ENCODE results near the gene EEF1A2.

Gene EEF1A2

GRCh38 chr20:63452341-63452740, 46.5 kb downstream of the EEF1A2 start:
- ATAC-seq: no peak
- TF ChIP-seq PATZ1 (CRISPR knock-in tag; IDR thresholded peaks at IDR 0.05; ENCODE audit: borderline replicate concordance) (no peak), CSRNP3 (CRISPR knock-in tag; IDR thresholded peaks at IDR 0.05) (no peak), ZNF70 (CRISPR knock-in tag; IDR thresholded peaks at IDR 0.05) (no peak), ZFP30 (CRISPR knock-in tag; IDR thresholded peaks at IDR 0.05) (no peak), PPARA (CRISPR knock-in tag; IDR thresholded peaks at IDR 0.05; ENCODE audit: borderline replicate concordance) (no peak), TOX (CRISPR knock-in tag; IDR thresholded peaks at IDR 0.05; ENCODE audit: borderline replicate concordance) (no peak), GLIS3 (CRISPR knock-in tag; IDR thresholded peaks at IDR 0.05) (no peak), CREB5 (CRISPR knock-in tag; IDR thresholded peaks at IDR 0.05; ENCODE audit: low read depth) (no peak), OSR1 (CRISPR knock-in tag; IDR thresholded peaks at IDR 0.05) (no peak), TSHZ2 (CRISPR knock-in tag; IDR thresholded peaks at IDR 0.05) (no peak)

- no peak for TF ChIP-seq ESRRG (CRISPR knock-in tag; IDR thresholded peaks at IDR 0.05)
- TF ChIP-seq TSHZ2 (CRISPR knock-in tag; IDR thresholded peaks at IDR 0.05): no peak
- TF ChIP-seq ISL1 (CRISPR knock-in tag; IDR thresholded peaks at IDR 0.05): no peak
- no peak for TF ChIP-seq POU6F1 (CRISPR knock-in tag; IDR thresholded peaks at IDR 0.05; ENCODE audit: borderline replicate concordance, low read depth)
- no peak for TF ChIP-seq BACH2 (CRISPR knock-in tag; IDR thresholded peaks at IDR 0.05; ENCODE audit: borderline replicate concordance)
- no peak for TF ChIP-seq ARNTL (CRISPR knock-in tag; IDR thresholded peaks at IDR 0.05; ENCODE audit: borderline replicate concordance, low read depth)
- TF ChIP-seq RARB (CRISPR knock-in tag; IDR thresholded peaks at IDR 0.05): no peak
- no peak for TF ChIP-seq GLIS3 (CRISPR knock-in tag; IDR thresholded peaks at IDR 0.05)
- no peak for TF ChIP-seq ZNF8 (CRISPR knock-in tag; IDR thresholded peaks at IDR 0.05)
- TF ChIP-seq ZNF565 (CRISPR knock-in tag; conservative IDR thresholded peaks at IDR 0.05; ENCODE audit: low read depth): no peak
- TF ChIP-seq PATZ1 (CRISPR knock-in tag; IDR thresholded peaks at IDR 0.05; ENCODE audit: borderline replicate concordance): no peak
- TF ChIP-seq TCF4 (CRISPR knock-in tag; IDR thresholded peaks at IDR 0.05; ENCODE audit: borderline replicate concordance): no peak
- TF ChIP-seq ZFP3 (CRISPR knock-in tag; IDR thresholded peaks at IDR 0.05): no peak
- no peak for TF ChIP-seq PPARA (CRISPR knock-in tag; IDR thresholded peaks at IDR 0.05; ENCODE audit: borderline replicate concordance)
- no peak for TF ChIP-seq CREB5 (CRISPR knock-in tag; IDR thresholded peaks at IDR 0.05; ENCODE audit: low read depth)
- no peak for TF ChIP-seq TOX (CRISPR knock-in tag; IDR thresholded peaks at IDR 0.05; ENCODE audit: borderline replicate concordance)
- ATAC-seq: no peak
Measured at GRCh38 chr20:63451821-63452220, 47.1 kb downstream of the EEF1A2 start.

Measured in SK-N-SH treated with all-trans-retinoic acid at 6 μM for 48 hours (cell line).